GM06990 (cell line): ENCODE data around the gene GPC2.
"Not testable (repeated sequence)": the region's sequence is repeated elsewhere in the genome, so short reads cannot be mapped to it uniquely, and the experiment has no call there.

Experiments used
- DNase-seq: peaks from one replicate; pipeline ENCODE4 v3.0.0-alpha.2; 2011; ENCODE audit not compliant: insufficient read length; ENCODE audit errors: extremely low read depth
- H3K27me3 ChIP-seq: replicated peaks from 2 replicates; pipeline ENCODE4 v1.6.0; 2011; ENCODE audit warnings: low read length; ENCODE audit not compliant: control insufficient read depth, insufficient read depth
- H3K36me3 ChIP-seq: 2 replicates; pipeline ENCODE4 v1.5.1; 2011; ENCODE audit warnings: low read length; ENCODE audit not compliant: control insufficient read depth, insufficient read depth
- H3K4me3 ChIP-seq: replicated peaks from 2 replicates; pipeline ENCODE4 v1.5.1; 2011; ENCODE audit warnings: low read depth, mild to moderate bottlenecking, control low read depth, low read length
- CTCF ChIP-seq: IDR thresholded peaks from 2 replicates; pipeline ENCODE4 v1.5.1; 2011; ENCODE audit warnings: low read length, control low read depth, mild to moderate bottlenecking, inconsistent platforms; ENCODE audit not compliant: insufficient read depth, poor library complexity, severe bottlenecking

The GPC2 gene

GRCh38 chr7:100192969-100193368 is 15.8 kb upstream of the GPC2 start:
- Histone ChIP-seq H3K36me3 (no peaks in the 10 kb centered on the region), H3K4me3 (no peak overlapping the region), H3K27me3 (no peaks in the 10 kb centered on the region)
- no peak for TF ChIP-seq CTCF
- no peak for DNase-seq

- not testable (repeated sequence) for H3K4me3 ChIP-seq, DNase-seq, H3K36me3 ChIP-seq, H3K27me3 ChIP-seq
Measured at GRCh38 chr7:100192281-100192862, 15.2 kb upstream of the GPC2 start.

- Histone ChIP-seq H3K27me3 (no peaks in the 10 kb centered on the region), H3K4me3 (no peak overlapping the region), H3K36me3 (no peaks in the 10 kb centered on the region)
- DNase-seq: no peak
- no peak for TF ChIP-seq CTCF
Measured at GRCh38 chr7:100191775-100192174, 14.6 kb upstream of the GPC2 start.

- H3K4me3 ChIP-seq: no peak overlapping the region
- H3K36me3 ChIP-seq: no peaks in the 10 kb centered on the region
- peak; percentile 39 for TF ChIP-seq CTCF
- no peak for DNase-seq
- H3K27me3 ChIP-seq: no peaks in the 10 kb centered on the region
Measured at GRCh38 chr7:100190048-100190711, 13.0 kb upstream of the GPC2 start.

- H3K27me3 ChIP-seq: no peaks in the 10 kb centered on the region
- no peak overlapping the region for H3K4me3 ChIP-seq
- no peak for DNase-seq
- TF ChIP-seq CTCF: peak; percentile 13
- no peaks in the 10 kb centered on the region for H3K36me3 ChIP-seq
Measured at GRCh38 chr7:100189061-100189460, 11.9 kb upstream of the GPC2 start.

GRCh38 chr7:100185726-100186125 is 8.5 kb upstream of the GPC2 start:
- H3K36me3 ChIP-seq: no peaks in the 10 kb centered on the region
- no peaks in the 10 kb centered on the region for H3K27me3 ChIP-seq
- no peak overlapping the region for H3K4me3 ChIP-seq
- no peak for TF ChIP-seq CTCF
- DNase-seq: no peak

GRCh38 chr7:100183090-100183489 is 5.9 kb upstream of the GPC2 start:
- H3K27me3 ChIP-seq, DNase-seq, H3K36me3 ChIP-seq, H3K4me3 ChIP-seq: not testable (repeated sequence)

GRCh38 chr7:100182616-100183015 is 5.4 kb upstream of the GPC2 start:
- not testable (repeated sequence) for DNase-seq, H3K27me3 ChIP-seq, H3K4me3 ChIP-seq

GRCh38 chr7:100180084-100180483 is 2.9 kb upstream of the GPC2 start:
- not testable (repeated sequence) for H3K36me3 ChIP-seq, DNase-seq, H3K27me3 ChIP-seq, H3K4me3 ChIP-seq

More at GRCh38 chr7:100182616-100183015, 5.4 kb upstream of the GPC2 start:
- H3K36me3 ChIP-seq: not testable (repeated sequence)
